IPS-15b (cell line): Measurements from ENCODE around the gene HS6ST2.

ENCODE experiments used
- H3K27me3 ChIP-seq: one replicate; pipeline ENCODE4 v1.6.1; 2013; ENCODE audit warnings: low read length; ENCODE audit not compliant: control insufficient read depth, insufficient read depth
- H3K36me3 ChIP-seq: one replicate; pipeline ENCODE4 v1.6.1; 2013; ENCODE audit warnings: low read length; ENCODE audit not compliant: control insufficient read depth, insufficient read depth
- H3K4me1 ChIP-seq: one replicate; pipeline ENCODE4 v1.6.1; 2013; ENCODE audit warnings: mild to moderate bottlenecking, low read length; ENCODE audit not compliant: control insufficient read depth, insufficient read depth
- H3K4me3 ChIP-seq: one replicate; pipeline ENCODE4 v1.5.1; 2013; ENCODE audit warnings: low read depth, low read length
- H3K9ac ChIP-seq: one replicate; pipeline ENCODE4 v1.6.1; 2013; ENCODE audit warnings: low read depth, mild to moderate bottlenecking, low read length
- H3K9me3 ChIP-seq: one replicate; pipeline ENCODE4 v1.6.1; 2013; ENCODE audit warnings: mild to moderate bottlenecking, low read length; ENCODE audit not compliant: control insufficient read depth, insufficient read depth

The HS6ST2 gene

GRCh38 chrX:132837126-132837525 lies 121.3 kb downstream of the HS6ST2 start:
- Histone ChIP-seq H3K36me3 (no peaks in the 10 kb centered on the region), H3K9me3 (no peaks in the 10 kb centered on the region), H3K4me3 (no peak overlapping the region), H3K27me3 (no peaks in the 10 kb centered on the region), H3K4me1 (peaks cover 8% of the 10 kb centered on the region), H3K9ac (no peak overlapping the region)

- Histone ChIP-seq H3K9me3 (no peaks in the 10 kb centered on the region), H3K27me3 (no peaks in the 10 kb centered on the region), H3K4me1 (peaks cover 8% of the 10 kb centered on the region), H3K36me3 (no peaks in the 10 kb centered on the region), H3K4me3 (no peak overlapping the region), H3K9ac (no peak overlapping the region)
Measured at GRCh38 chrX:132836471-132836870, 122.0 kb downstream of the HS6ST2 start.

- peaks cover 8% of the 10 kb centered on the region for H3K4me1 ChIP-seq
- H3K4me3 ChIP-seq: no peak overlapping the region
- H3K27me3 ChIP-seq: no peaks in the 10 kb centered on the region
Measured at GRCh38 chrX:132834741-132835140, 123.7 kb downstream of the HS6ST2 start.

DNA sequence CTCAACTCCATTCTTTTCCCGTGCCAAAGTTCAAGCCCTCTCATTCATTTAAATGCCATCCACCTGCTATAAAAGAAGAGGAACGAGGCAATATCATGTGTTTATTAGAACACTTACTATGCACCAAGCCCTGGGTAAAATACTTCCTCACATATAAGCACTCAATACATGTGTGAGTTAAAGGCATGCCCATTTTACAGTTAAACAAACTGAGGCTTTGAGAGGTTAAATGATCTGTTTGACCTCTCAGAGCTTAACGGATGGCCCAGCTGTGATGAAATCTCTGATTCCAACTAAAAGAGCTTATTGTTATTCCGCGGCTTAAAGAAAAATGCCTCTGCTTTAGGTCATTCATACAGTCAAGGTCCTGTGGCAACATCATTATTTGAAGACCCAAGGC lies 124.3 kb downstream of the HS6ST2 start:
- no peaks in the 10 kb centered on the region for H3K27me3 ChIP-seq
- H3K9me3 ChIP-seq: no peaks in the 10 kb centered on the region
- H3K4me3 ChIP-seq: no peak overlapping the region
- no peaks in the 10 kb centered on the region for H3K36me3 ChIP-seq
- peaks cover 8% of the 10 kb centered on the region for H3K4me1 ChIP-seq
- no peak overlapping the region for H3K9ac ChIP-seq

More at GRCh38 chrX:132834741-132835140, 123.7 kb downstream of the HS6ST2 start:
- Histone ChIP-seq H3K9me3 (no peaks in the 10 kb centered on the region), H3K36me3 (no peaks in the 10 kb centered on the region), H3K9ac (no peak overlapping the region)

DNA sequence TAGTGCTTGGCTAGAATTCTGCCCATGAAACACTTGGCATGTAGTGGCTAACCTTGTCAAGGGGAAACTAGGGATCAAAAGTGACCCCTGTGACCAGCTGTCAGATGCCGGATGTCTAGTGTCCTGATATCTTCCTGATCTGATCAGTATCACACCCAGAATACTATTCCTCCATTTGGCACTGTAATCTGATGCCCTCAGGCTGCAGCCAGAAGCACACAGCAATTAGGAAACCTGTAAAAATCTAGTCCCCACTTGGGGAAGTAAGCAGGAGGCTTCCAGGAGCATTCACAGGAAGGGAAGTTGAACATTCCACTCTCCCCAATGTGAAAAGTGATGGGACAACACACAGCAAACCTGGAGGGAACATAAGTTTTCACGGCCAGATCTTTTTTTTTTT lies 125.1 kb downstream of the HS6ST2 start:
- no peaks in the 10 kb centered on the region for H3K9me3 ChIP-seq
- no peak overlapping the region for H3K9ac ChIP-seq
- H3K4me3 ChIP-seq: no peak overlapping the region
- H3K27me3 ChIP-seq: no peaks in the 10 kb centered on the region
- no peaks in the 10 kb centered on the region for H3K36me3 ChIP-seq
- peaks cover 8% of the 10 kb centered on the region for H3K4me1 ChIP-seq

DNA sequence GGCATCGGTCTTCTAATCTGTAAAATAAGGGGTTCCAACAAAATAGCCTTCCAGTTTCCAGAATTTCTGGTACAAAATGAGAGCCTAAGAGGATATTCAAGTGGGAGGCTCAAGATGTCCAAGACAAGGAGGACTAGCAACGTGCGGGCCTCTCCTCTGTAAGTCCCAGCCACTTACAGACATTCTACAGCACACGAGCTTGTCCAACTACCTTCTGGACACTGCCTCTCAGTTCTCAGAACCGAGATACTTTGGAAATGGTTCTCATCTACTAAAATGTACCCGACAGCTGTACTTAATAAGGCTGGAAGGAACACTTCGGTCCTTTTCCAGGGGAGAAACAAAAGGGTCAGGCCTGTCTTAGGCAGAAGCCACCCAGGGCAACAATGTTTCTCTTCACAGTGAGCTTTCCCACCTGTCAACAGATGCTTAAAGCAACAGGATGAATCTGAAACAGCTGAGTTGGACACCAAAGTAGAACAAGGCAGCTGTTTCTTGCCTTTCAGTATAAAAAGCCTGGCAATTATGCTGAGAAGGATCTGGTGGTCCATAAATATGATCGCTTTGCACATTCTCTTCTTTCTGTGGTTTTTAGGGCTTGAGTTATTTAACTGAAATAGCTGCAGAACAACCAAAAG lies 127.0 kb downstream of the HS6ST2 start:
- Histone ChIP-seq H3K9me3 (no peaks in the 10 kb centered on the region), H3K4me3 (no peak overlapping the region), H3K4me1 (peaks cover 5% of the 10 kb centered on the region), H3K27me3 (no peaks in the 10 kb centered on the region), H3K36me3 (no peaks in the 10 kb centered on the region), H3K9ac (no peak overlapping the region)

GRCh38 chrX:132822634-132823012 lies 135.8 kb downstream of the HS6ST2 start:
- H3K36me3 ChIP-seq: no peaks in the 10 kb centered on the region
- H3K4me1 ChIP-seq: peaks cover 20% of the 10 kb centered on the region
- H3K9me3 ChIP-seq: no peaks in the 10 kb centered on the region
- H3K27me3 ChIP-seq: no peaks in the 10 kb centered on the region
- H3K4me3 ChIP-seq: no peak overlapping the region
- no peak overlapping the region for H3K9ac ChIP-seq

- Histone ChIP-seq H3K36me3 (no peaks in the 10 kb centered on the region), H3K4me3 (no peak overlapping the region), H3K27me3 (no peaks in the 10 kb centered on the region), H3K9ac (no peak overlapping the region), H3K4me1 (peaks cover 20% of the 10 kb centered on the region), H3K9me3 (no peaks in the 10 kb centered on the region)
Measured at GRCh38 chrX:132821974-132822633, 136.3 kb downstream of the HS6ST2 start.

- Histone ChIP-seq H3K4me1 (peaks cover 27% of the 10 kb centered on the region), H3K36me3 (no peaks in the 10 kb centered on the region), H3K4me3 (no peak overlapping the region), H3K9me3 (no peaks in the 10 kb centered on the region), H3K27me3 (no peaks in the 10 kb centered on the region), H3K9ac (no peak overlapping the region)
Measured at GRCh38 chrX:132820675-132821074, 137.8 kb downstream of the HS6ST2 start.

DNA sequence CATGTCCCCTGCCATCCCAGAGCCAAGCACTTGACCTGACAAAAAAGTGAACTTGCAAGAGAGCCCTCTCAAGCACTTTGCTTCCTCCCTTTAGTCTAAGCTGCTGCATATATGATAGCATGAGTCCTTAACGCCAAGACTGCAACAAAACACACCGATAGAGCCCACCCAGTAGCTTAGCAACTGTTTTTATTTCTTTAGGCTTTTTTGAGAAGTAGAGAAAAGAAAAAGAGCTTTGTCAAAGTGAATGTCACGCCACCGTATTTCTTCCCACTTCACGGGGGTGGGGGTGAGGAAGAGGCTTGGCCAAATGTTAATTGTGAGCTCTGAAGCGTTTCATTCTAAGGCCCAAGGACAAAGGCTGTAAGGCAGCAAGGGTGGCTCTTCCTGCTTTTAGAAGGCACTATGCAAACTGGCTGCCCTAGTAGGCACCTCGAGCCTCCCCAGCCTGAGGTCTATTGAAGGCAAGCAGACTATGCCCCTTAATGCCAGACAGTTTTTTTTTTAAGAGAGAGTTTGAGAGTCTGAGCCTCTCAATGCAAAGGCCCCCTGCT lies 138.6 kb downstream of the HS6ST2 start:
- Histone ChIP-seq H3K4me3 (no peak overlapping the region), H3K27me3 (no peaks in the 10 kb centered on the region), H3K9me3 (no peaks in the 10 kb centered on the region), H3K9ac (no peak overlapping the region), H3K4me1 (peaks cover 27% of the 10 kb centered on the region), H3K36me3 (no peaks in the 10 kb centered on the region)

DNA sequence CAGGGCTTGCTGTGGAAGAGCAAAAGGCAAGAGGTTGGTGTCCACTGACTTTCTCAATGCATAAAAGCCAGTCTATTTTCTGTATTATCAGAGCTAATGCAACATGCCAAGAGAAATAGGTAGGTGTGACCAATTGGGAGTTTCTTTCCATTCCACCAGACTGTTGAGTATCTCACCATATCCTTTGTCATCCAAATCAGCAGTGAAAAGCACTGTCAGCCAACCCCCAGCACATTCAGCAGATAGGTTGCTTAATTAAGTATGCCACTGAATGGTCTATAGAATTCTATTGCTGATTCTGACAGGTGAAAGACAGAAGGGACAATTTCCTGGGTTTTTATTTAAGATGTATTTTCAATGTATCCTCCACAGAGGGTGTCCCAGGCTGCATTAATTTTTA lies 139.8 kb downstream of the HS6ST2 start:
- Histone ChIP-seq H3K4me3 (no peak overlapping the region), H3K36me3 (no peaks in the 10 kb centered on the region), H3K4me1 (peaks cover 27% of the 10 kb centered on the region), H3K27me3 (no peaks in the 10 kb centered on the region), H3K9ac (no peak overlapping the region), H3K9me3 (no peaks in the 10 kb centered on the region)

- peaks cover 27% of the 10 kb centered on the region for H3K4me1 ChIP-seq
- no peaks in the 10 kb centered on the region for H3K9me3 ChIP-seq
- H3K9ac ChIP-seq: no peak overlapping the region
- no peaks in the 10 kb centered on the region for H3K36me3 ChIP-seq
- H3K4me3 ChIP-seq: no peak overlapping the region
- H3K27me3 ChIP-seq: no peaks in the 10 kb centered on the region
Measured at GRCh38 chrX:132815643-132816042, 142.8 kb downstream of the HS6ST2 start.
